GM12891 (cell line): ENCODE data around the gene IRX4.

Source experiments
- POLR2A ChIP-seq: IDR thresholded peaks from 2 replicates; pipeline ENCODE4 v1.6.1; 2011; ENCODE audit warnings: low read depth, low read length, control low read depth
- POLR2AphosphoS5 ChIP-seq: IDR thresholded peaks from 2 replicates; pipeline ENCODE4 v1.6.1; 2011; ENCODE audit warnings: low read depth, low read length, control low read depth
- SPI1 ChIP-seq: IDR thresholded peaks from 2 replicates; pipeline ENCODE4 v1.6.1; 2011; ENCODE audit warnings: low read depth, low read length, control low read depth

- no peak for TF ChIP-seq POLR2AphosphoS5
- no peak for TF ChIP-seq POLR2A
- TF ChIP-seq SPI1 = no peak
Observed at GRCh38 chr5:1930880-1931603, 48.3 kb upstream of the IRX4 start.
